Nephron (organoid): ENCODE measurements around the gene USP13.

Experiments used
- H3K27ac Mint-ChIP-seq, 3 experiments: 2 replicates each; pipeline ENCODE4 v1.8.0; 2020; ENCODE audit warnings: mixed read lengths in 3 of 3, mild to moderate bottlenecking in 2 of 3, moderate library complexity in 1 of 3
- H3K27me3 Mint-ChIP-seq: 2 replicates; pipeline ENCODE4 v1.8.0; 2021; ENCODE audit warnings: low read depth, mild to moderate bottlenecking, moderate library complexity, mixed read lengths
- H3K36me3 Mint-ChIP-seq: 2 replicates; pipeline ENCODE4 v1.8.0; 2020; ENCODE audit warnings: low read depth, mixed read lengths
- H3K4me1 Mint-ChIP-seq: 2 replicates; pipeline ENCODE4 v1.8.0; 2020; ENCODE audit warnings: mixed read lengths
- H3K4me3 Mint-ChIP-seq, 3 experiments: 2 replicates each; pipeline ENCODE4 v1.8.0; 2020; ENCODE audit warnings: mild to moderate bottlenecking in 3 of 3, mixed read lengths in 3 of 3, moderate library complexity in 2 of 3
- H3K9me3 Mint-ChIP-seq: 2 replicates; pipeline ENCODE4 v1.8.0; 2020; ENCODE audit warnings: mixed read lengths
- CTCF ChIP-seq, 3 experiments: fragments of 200-600 bp; sonication (generic); IDR thresholded peaks; one replicate each; pipeline ENCODE4 v1.5.0; 2021; ENCODE audit warnings: antibody characterized with exemption in 3 of 3; ENCODE audit not compliant: unreplicated experiment in 3 of 3

Gene USP13

GRCh38 chr3:179608931-179609720 is 43.7 kb upstream of the USP13 start:
- Mint-ChIP-seq H3K36me3 (peaks cover 16% of the 10 kb centered on the region), H3K4me3 (no peak overlapping the region), H3K4me1 (peaks cover 22% of the 10 kb centered on the region), H3K9me3 (no peaks in the 10 kb centered on the region), H3K27me3 (no peaks in the 10 kb centered on the region), H3K27ac (no peak overlapping the region)
- no peak for TF ChIP-seq CTCF (IDR thresholded peaks at IDR 0.05; ENCODE audit: unreplicated experiment in 3 of 3)

- H3K27me3 Mint-ChIP-seq = no peaks in the 10 kb centered on the region
- H3K9me3 Mint-ChIP-seq = no peaks in the 10 kb centered on the region
- no peak overlapping the region for H3K27ac Mint-ChIP-seq
- TF ChIP-seq CTCF (IDR thresholded peaks at IDR 0.05; ENCODE audit: unreplicated experiment in 3 of 3) = no peak
- H3K4me1 Mint-ChIP-seq = peaks cover 12% of the 10 kb centered on the region
- H3K4me3 Mint-ChIP-seq = no peak overlapping the region
- H3K36me3 Mint-ChIP-seq = peaks cover 16% of the 10 kb centered on the region
These were observed 42.8 kb upstream of the USP13 start for GRCh38 chr3:179610066-179610465.

- Mint-ChIP-seq H3K27ac (no peak overlapping the region), H3K27me3 (no peaks in the 10 kb centered on the region), H3K4me1 (no peaks in the 10 kb centered on the region), H3K4me3 (no peak overlapping the region), H3K36me3 (peaks cover 36% of the 10 kb centered on the region), H3K9me3 (peaks cover 2% of the 10 kb centered on the region)
- no peak for TF ChIP-seq CTCF (IDR thresholded peaks at IDR 0.05; ENCODE audit: unreplicated experiment in 3 of 3)
These were observed 39.0 kb upstream of the USP13 start for GRCh38 chr3:179613807-179614206.

- Mint-ChIP-seq H3K9me3 (peaks cover 5% of the 10 kb centered on the region), H3K27ac (no peak overlapping the region), H3K4me3 (no peak overlapping the region), H3K27me3 (no peaks in the 10 kb centered on the region), H3K36me3 (peaks cover 48% of the 10 kb centered on the region), H3K4me1 (no peaks in the 10 kb centered on the region)
- TF ChIP-seq CTCF (IDR thresholded peaks at IDR 0.05; ENCODE audit: unreplicated experiment in 3 of 3) = no peak
These were observed 37.2 kb upstream of the USP13 start for GRCh38 chr3:179615458-179616173.

- Mint-ChIP-seq H3K4me1 (no peaks in the 10 kb centered on the region), H3K27me3 (no peaks in the 10 kb centered on the region), H3K27ac (no peak overlapping the region), H3K9me3 (peaks cover 6% of the 10 kb centered on the region), H3K36me3 (peaks cover 83% of the 10 kb centered on the region), H3K4me3 (no peak overlapping the region)
- no peak for TF ChIP-seq CTCF (IDR thresholded peaks at IDR 0.05; ENCODE audit: unreplicated experiment in 3 of 3)
These were observed 30.8 kb upstream of the USP13 start for GRCh38 chr3:179622023-179622422.
